ENCODE results near the gene DEXI.
"Not testable (repeated sequence)": the region's sequence is repeated elsewhere in the genome, so short reads cannot be mapped to it uniquely, and the experiment has no call there.

GRCh38 chr16:10941935-10942351 lies 325 bp downstream of the DEXI start:
- not testable (repeated sequence) for TF ChIP-seq CTCF, POLR2A (IDR thresholded peaks at IDR 0.05)
